Activated effector memory CD4-positive, alpha-beta T cell treated with anti-CD3 and anti-CD28 coated beads, Interleukin-2, amount 50 U/mL, for 16 hours (primary cell): ENCODE data around the gene ZNF544.
A peak's percentile ranks its signal among the peaks of the same experiment; 100 is the strongest.

Experiments
- DNase-seq: peaks from one replicate; pipeline ENCODE4 v3.0.0-alpha.2; 2020

Gene ZNF544

DNA sequence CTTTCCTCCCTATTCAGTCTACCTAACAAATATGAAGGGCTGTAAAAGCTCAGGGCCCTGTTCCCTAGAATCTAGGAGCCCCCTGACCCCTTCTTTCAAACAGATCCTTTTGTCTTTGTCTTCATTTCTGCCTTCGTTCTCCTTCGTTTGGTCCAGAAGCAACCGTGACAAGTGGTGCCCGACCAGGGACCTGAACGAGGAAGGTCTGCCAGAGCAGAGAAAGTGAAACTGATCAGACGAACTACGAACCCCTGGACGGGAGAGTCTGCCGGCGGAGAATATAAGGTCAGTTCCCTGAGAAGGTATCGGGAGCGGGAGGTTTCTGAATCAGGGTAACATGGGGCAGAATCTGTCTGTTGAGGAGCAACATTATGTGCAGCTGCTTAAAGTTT, 77.2 kb downstream of the ZNF544 start:
- peak; percentile 61 for DNase-seq

DNA sequence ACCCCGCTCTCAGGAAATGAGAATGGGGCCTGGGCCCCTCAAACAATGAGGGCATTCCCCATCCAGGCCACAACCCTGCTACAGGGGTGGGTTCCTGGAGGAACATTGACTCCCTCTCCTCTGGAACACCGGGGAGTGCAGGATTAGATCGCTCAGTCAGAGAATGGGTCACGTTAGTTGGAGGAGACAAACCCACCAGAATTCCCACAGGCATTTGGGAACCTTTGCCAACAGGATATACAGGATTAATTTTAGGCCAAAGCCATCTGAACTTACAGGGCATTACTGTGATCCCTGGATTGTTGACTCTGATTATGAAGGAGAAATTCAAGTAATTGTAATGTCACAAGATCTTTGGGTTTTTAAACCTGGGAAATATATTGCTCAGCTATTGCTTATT, 79.0 kb downstream of the ZNF544 start:
- no peak for DNase-seq

DNA sequence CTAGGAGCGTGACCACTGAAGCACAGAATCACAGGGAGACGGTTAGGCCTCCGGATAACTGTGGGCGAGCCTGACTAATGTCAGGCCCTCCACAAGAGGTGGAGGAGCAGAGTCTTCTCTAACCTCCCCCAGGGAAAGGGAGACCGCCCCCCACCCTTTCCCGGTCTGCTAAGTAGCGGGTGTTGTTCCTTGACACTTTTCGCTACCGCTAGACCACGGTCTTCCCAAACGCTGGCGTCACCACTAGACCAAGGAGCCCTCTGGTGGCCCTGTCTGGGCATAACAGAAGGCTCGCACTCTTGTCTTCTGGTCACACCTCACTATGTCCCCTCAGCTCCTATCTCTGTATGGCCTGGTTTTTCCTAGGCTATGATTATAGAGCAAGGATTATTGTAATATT, 82.0 kb downstream of the ZNF544 start:
- peak; percentile 67 for DNase-seq

DNA sequence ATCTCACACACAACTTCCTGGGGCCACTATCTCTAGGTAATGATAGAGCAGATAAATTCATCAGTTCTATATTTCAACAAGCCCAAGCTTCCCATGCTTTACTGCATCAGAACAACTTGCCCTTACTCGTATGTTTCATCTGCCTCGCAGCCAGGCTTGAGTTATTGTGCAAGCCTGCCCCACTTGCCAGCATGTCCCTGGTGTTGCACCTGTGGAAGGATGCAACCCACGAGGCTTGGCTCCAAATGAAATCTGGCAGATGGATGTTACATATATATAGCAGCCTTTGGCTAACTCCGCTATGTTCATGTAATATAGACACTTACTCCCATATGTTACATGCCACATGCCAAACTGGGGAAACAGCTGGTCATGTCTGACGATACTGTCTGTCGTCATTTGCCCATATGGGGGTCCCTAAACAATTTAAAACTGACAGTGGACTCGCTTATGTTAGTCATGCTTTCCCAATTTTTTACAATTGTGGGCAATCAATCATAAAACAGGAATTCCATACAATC, 82.7 kb downstream of the ZNF544 start:
- no peak for DNase-seq
